IMR-90 (cell line): ENCODE data around the gene GAS2L2. TPM values are rescaled to one million over a fixed set of nuclear protein-coding genes. Genes with fewer than 3 reads are reported as not detected.
A peak's percentile ranks its signal among the peaks of the same experiment; 100 is the strongest.

Experiments used
- ATAC-seq: fragments of 200-7000 bp; cut with Tn5 transposase; 2 replicates; pipeline ENCODE4 v1.9.1; 2020; ENCODE audit warnings: low read depth, mild to moderate bottlenecking, moderate library complexity
- BruUV-seq: library from RNA; stranded (reverse); fragments of 400-500 nt; replicated peaks from 2 replicates; lab custom pipeline; 2021; lab: Mats Ljungman, UMichigan
- CTCF ChIA-PET: fragments of 300-600 bp; formaldehyde crosslinking; extraction: SDS; loops from one replicate; lab custom pipeline; 2021; ENCODE audit warnings: antibody characterized with exemption; lab: Yijun Ruan, JAX
- POLR2A ChIA-PET: fragments of 300-600 bp; sonication (Branson Sonifier 250); formaldehyde crosslinking; loops from one replicate; lab custom pipeline; 2022; ENCODE audit warnings: antibody characterized with exemption; ENCODE audit not compliant: unreplicated experiment; lab: Charles Lee
- DNase-seq: peaks from one replicate; pipeline ENCODE4 v3.0.0; 2013
- H2AFZ ChIP-seq: replicated peaks from 2 replicates; pipeline ENCODE3; 2013; ENCODE audit warnings: low read length, mild to moderate bottlenecking; ENCODE audit not compliant: poor library complexity
- H2AK5ac ChIP-seq: 2 replicates; pipeline ENCODE4 v1.6.1; 2013; ENCODE audit warnings: low read depth, low read length, inconsistent platforms
- H2AK9ac ChIP-seq: replicated peaks from 2 replicates; pipeline ENCODE3; 2013; ENCODE audit warnings: mild to moderate bottlenecking, low read depth, low read length, moderate library complexity; ENCODE audit not compliant: poor library complexity
- H2BK120ac ChIP-seq: 2 replicates; pipeline ENCODE4 v1.6.1; 2013; ENCODE audit warnings: low read depth, low read length, inconsistent platforms
- H2BK15ac ChIP-seq: 3 replicates; pipeline ENCODE4 v1.6.1; 2013; ENCODE audit warnings: low read depth, low read length, inconsistent platforms
- H2BK20ac ChIP-seq: 2 replicates; pipeline ENCODE4 v1.6.1; 2013; ENCODE audit warnings: low read depth, mild to moderate bottlenecking, inconsistent platforms, low read length, moderate library complexity
- H2BK5ac ChIP-seq: 2 replicates; pipeline ENCODE4 v1.6.1; 2013; ENCODE audit warnings: mild to moderate bottlenecking, low read depth, low read length, inconsistent platforms; ENCODE audit not compliant: poor library complexity, severe bottlenecking
- H3K14ac ChIP-seq: replicated peaks from 2 replicates; pipeline ENCODE4 v1.6.1; 2013; ENCODE audit warnings: low read depth, low read length, inconsistent platforms
- H3K18ac ChIP-seq: 2 replicates; pipeline ENCODE4 v1.6.1; 2013; ENCODE audit warnings: low read depth, low read length, control low read depth
- H3K23ac ChIP-seq: 2 replicates; pipeline ENCODE4 v1.6.1; 2013; ENCODE audit warnings: low read depth, low read length, inconsistent platforms
- H3K27ac ChIP-seq: 2 replicates; pipeline ENCODE4 v1.5.1; 2013; ENCODE audit warnings: mild to moderate bottlenecking, control low read depth, low read length; ENCODE audit not compliant: insufficient read depth
- H3K27me3 ChIP-seq: 2 replicates; pipeline ENCODE4 v1.6.1; 2013; ENCODE audit warnings: low read length; ENCODE audit not compliant: control insufficient read depth, insufficient read depth
- H3K36me3 ChIP-seq: 2 replicates; pipeline ENCODE4 v1.6.1; 2013; ENCODE audit warnings: low read length, mixed read lengths; ENCODE audit not compliant: control insufficient read depth, insufficient read depth
- H3K4ac ChIP-seq: 2 replicates; pipeline ENCODE4 v1.6.1; 2013; ENCODE audit warnings: low read depth, low read length, inconsistent platforms
- H3K4me1 ChIP-seq: 2 replicates; pipeline ENCODE4 v1.6.1; 2013; ENCODE audit warnings: low read length, mixed read lengths; ENCODE audit not compliant: control insufficient read depth, insufficient read depth
- H3K4me2 ChIP-seq: 2 replicates; pipeline ENCODE4 v1.6.1; 2013; ENCODE audit warnings: low read depth, mild to moderate bottlenecking, control low read depth, low read length, moderate library complexity
- H3K4me3 ChIP-seq: 2 replicates; pipeline ENCODE4 v1.5.1; 2013; ENCODE audit warnings: low read depth, mild to moderate bottlenecking, control low read depth, low read length, moderate library complexity; ENCODE audit not compliant: insufficient read depth
- H3K56ac ChIP-seq: 2 replicates; pipeline ENCODE4 v1.6.1; 2013; ENCODE audit warnings: low read length, inconsistent platforms; ENCODE audit not compliant: insufficient read depth; ENCODE audit errors: extremely low read depth
- H3K79me1 ChIP-seq, 2 experiments: 2 replicates each; pipeline ENCODE4 v1.6.1; 2013; ENCODE audit warnings: low read length in 2 of 2, inconsistent platforms in 1 of 2, low read depth in 1 of 2
- H3K9ac ChIP-seq: 2 replicates; pipeline ENCODE4 v1.6.1; 2013; ENCODE audit warnings: low read depth, low read length, control low read depth
- H3K9me1 ChIP-seq: 2 replicates; pipeline ENCODE4 v1.6.1; 2013; ENCODE audit warnings: low read length, inconsistent platforms; ENCODE audit not compliant: insufficient read depth
- H3K9me3 ChIP-seq: 2 replicates; pipeline ENCODE4 v1.6.1; 2013; ENCODE audit warnings: low read length; ENCODE audit not compliant: control insufficient read depth, insufficient read depth
- H4K20me1 ChIP-seq: 2 replicates; pipeline ENCODE4 v1.6.1; 2013; ENCODE audit warnings: low read length, inconsistent platforms; ENCODE audit not compliant: insufficient read depth
- H4K5ac ChIP-seq: 2 replicates; pipeline ENCODE4 v1.6.1; 2013; ENCODE audit warnings: mild to moderate bottlenecking, low read depth, low read length, control low read depth
- H4K8ac ChIP-seq, 2 experiments: 2 replicates each; pipeline ENCODE4 v1.6.1; 2013; ENCODE audit warnings: low read depth in 2 of 2, low read length in 2 of 2, control low read depth in 1 of 2, inconsistent platforms in 1 of 2
- H4K91ac ChIP-seq: 2 replicates; pipeline ENCODE4 v1.6.1; 2013; ENCODE audit warnings: low read depth, low read length, inconsistent platforms; ENCODE audit not compliant: insufficient read depth
- BHLHE40 ChIP-seq: fragments of 150-350 bp; IDR thresholded peaks from 2 replicates; pipeline ENCODE4 v1.6.1; 2016; ENCODE audit warnings: mild to moderate bottlenecking, low read depth, low read length
- CEBPB ChIP-seq: IDR thresholded peaks from 2 replicates; pipeline ENCODE4 v1.6.1; 2012; ENCODE audit warnings: low read depth, low read length, improper control_type of control experiment
- CHD1 ChIP-seq: IDR thresholded peaks from 2 replicates; pipeline ENCODE4 v1.6.1; 2012; ENCODE audit warnings: low read depth, low read length, improper control_type of control experiment
- CTCF ChIP-seq: conservative IDR thresholded peaks from 2 replicates; pipeline ENCODE4 v1.5.1; 2012; ENCODE audit warnings: mild to moderate bottlenecking, low read depth, low read length, improper control_type of control experiment
- ELK1 ChIP-seq: fragments of 150-350 bp; IDR thresholded peaks from 2 replicates; pipeline ENCODE4 v1.6.1; 2016; ENCODE audit warnings: low read depth, mild to moderate bottlenecking, low read length, moderate library complexity, borderline replicate concordance
- FOS ChIP-seq: fragments of 150-350 bp; IDR thresholded peaks from 2 replicates; pipeline ENCODE4 v1.6.1; 2016; ENCODE audit warnings: low read depth, low read length
- MAFK ChIP-seq: IDR thresholded peaks from 2 replicates; pipeline ENCODE4 v1.6.1; 2012; ENCODE audit warnings: low read depth, low read length, improper control_type of control experiment
- MAZ ChIP-seq: IDR thresholded peaks from 2 replicates; pipeline ENCODE4 v1.6.1; 2012; ENCODE audit warnings: low read depth, mild to moderate bottlenecking, low read length, improper control_type of control experiment, moderate library complexity, borderline replicate concordance
- MXI1 ChIP-seq: IDR thresholded peaks from 2 replicates; pipeline ENCODE4 v1.6.1; 2012; ENCODE audit warnings: low read depth, mild to moderate bottlenecking, low read length, moderate library complexity, borderline replicate concordance
- NFE2L2 ChIP-seq: fragments of 150-350 bp; IDR thresholded peaks from 2 replicates; pipeline ENCODE4 v1.6.1; 2016; ENCODE audit warnings: low read depth, mild to moderate bottlenecking, low read length
- POLR2A ChIP-seq: IDR thresholded peaks from 2 replicates; pipeline ENCODE4 v1.6.1; 2012; ENCODE audit warnings: mild to moderate bottlenecking, low read depth, low read length
- RAD21 ChIP-seq: IDR thresholded peaks from 2 replicates; pipeline ENCODE4 v1.6.1; 2012; ENCODE audit warnings: low read length, improper control_type of control experiment
- RCOR1 ChIP-seq: IDR thresholded peaks from 2 replicates; pipeline ENCODE4 v1.6.1; 2012; ENCODE audit warnings: mild to moderate bottlenecking, low read length, improper control_type of control experiment; ENCODE audit not compliant: insufficient replicate concordance
- RFX5 ChIP-seq: IDR thresholded peaks from 2 replicates; pipeline ENCODE4 v1.8.0; 2012; ENCODE audit warnings: low read depth, mild to moderate bottlenecking, low read length, moderate library complexity
- SMC3 ChIP-seq: fragments of 150-350 bp; IDR thresholded peaks from 2 replicates; pipeline ENCODE4 v1.6.1; 2016; ENCODE audit warnings: low read depth, mild to moderate bottlenecking, antibody characterized with exemption, low read length, moderate library complexity
- USF2 ChIP-seq: fragments of 150-350 bp; IDR thresholded peaks from 2 replicates; pipeline ENCODE4 v1.6.1; 2017; ENCODE audit warnings: mild to moderate bottlenecking, antibody characterized with exemption, low read length, low read depth
- WGBS, 2 experiments: methylation state at CpG; one replicate each; pipeline versions ENCODE4 v1.1.5 to v1.1.7; 2013; ENCODE audit warnings: missing lambda C conversion rate in 2 of 2; ENCODE audit not compliant: insufficient read length in 1 of 2; ENCODE audit errors: extremely low coverage in 2 of 2; 5-methylcytosine and 5-hydroxymethylcytosine counted together
- dilution Hi-C: fragments of 300-500 bp; cut with HindIII; formaldehyde crosslinking; loops from one replicate; pipeline ENCODE4 v1.14.3; 2018; ENCODE audit warnings: low sequenced_read_pairs; ENCODE audit not compliant: unreplicated experiment
- in situ Hi-C: fragments of 300-500 bp; cut with MboI; formaldehyde crosslinking; loops from 3 replicates; pipeline ENCODE4 v1.14.3; 2019; ENCODE audit warnings: low sequenced_read_pairs, inconsistent platforms, mixed read lengths
- intact Hi-C: fragments of 100-400 bp; cut with micrococcal nuclease; formaldehyde crosslinking; loops from 2 replicates; pipeline ENCODE4 v1.10.0; 2022
- polyA plus RNA-seq, 3 experiments: library from polyadenylated mRNA; depleted of rRNA; stranded (reverse); fragments of >200 nt; gene quantifications; 2 replicates each; pipeline ENCODE4 v1.2.3, GENCODE V29; 2012; ENCODE audit warnings: low replicate concordance in 1 of 3
- total RNA-seq: library from RNA; depleted of rRNA; stranded (reverse); fragments of >200 nt; gene quantifications from 2 replicates; pipeline ENCODE4 v1.2.3, GENCODE V29; 2012

Gene GAS2L2
- total and polyA plus RNA-seq, 2 of the 4 experiments (the other 2 are of a cell fraction), result 0.02 TPM; not detected in 1

GRCh38 chr17:35775039-35775438, 22.0 kb upstream of the GAS2L2 start:
- Histone ChIP-seq H4K5ac (no peak overlapping the region), H3K18ac (no peak overlapping the region), H2BK20ac (no peak overlapping the region), H2BK15ac (no peak overlapping the region), H4K8ac (no peak overlapping the region), H3K14ac (no peak overlapping the region), H3K27ac (no peak overlapping the region), H2AK9ac (peak overlapping the region; percentile 26), H3K4me2 (no peak overlapping the region), H3K4me1 (peaks cover 26% of the 10 kb centered on the region), H3K36me3 (no peaks in the 10 kb centered on the region), H2AFZ (no peak overlapping the region), H3K9me1 (peaks cover 16% of the 10 kb centered on the region), H3K79me1 (no peaks in the 10 kb centered on the region), H3K9me3 (no peaks in the 10 kb centered on the region), H2AK5ac (no peak overlapping the region), H3K56ac (no peak overlapping the region), H2BK5ac (no peak overlapping the region), H2BK120ac (no peak overlapping the region), H3K23ac (no peak overlapping the region), H3K4ac (0 out of 2 replicates have a peak overlapping the region, but pooled peaks have one; percentile 14), H3K9ac (no peak overlapping the region), H3K4me3 (no peak overlapping the region), H4K20me1 (no peaks in the 10 kb centered on the region), H4K91ac (no peak overlapping the region), H3K27me3 (peaks cover 28% of the 10 kb centered on the region)
- no peak for ATAC-seq
- POLR2A ChIA-PET, result no interaction called here
- intact Hi-C loops, result no loop called here
- no TSS peak for BruUV-seq
- CTCF ChIA-PET, result interaction anchor here (1.1 to 2.1 kb wide), 2 partner anchors 11 to 34 kb away, joined by 5 to 7 read pairs; partner anchors contain the start of gene TAF15
- DNase-seq, result no peak
- no CpG with 5 or more reads among the region's 5 CpGs for whole genome bisulfite sequencing, 2 experiments
- in situ Hi-C loops, result no loop called here
- TF ChIP-seq RFX5 (no peak), POLR2A (no peak), RCOR1 (no peak), SMC3 (no peak), BHLHE40 (no peak), NFE2L2 (no peak), CTCF (no peak), CHD1 (no peak), ELK1 (no peak), CEBPB (no peak), FOS (no peak), USF2 (no peak), RAD21 (no peak), MAFK (no peak), MXI1 (no peak), MAZ (no peak)
- dilution Hi-C loops, result no loop called here
